Measurements from ENCODE around the gene TNFRSF21.
A peak's percentile ranks its signal among the peaks of the same experiment; 100 is the strongest.

TNFRSF21 gene

DNA sequence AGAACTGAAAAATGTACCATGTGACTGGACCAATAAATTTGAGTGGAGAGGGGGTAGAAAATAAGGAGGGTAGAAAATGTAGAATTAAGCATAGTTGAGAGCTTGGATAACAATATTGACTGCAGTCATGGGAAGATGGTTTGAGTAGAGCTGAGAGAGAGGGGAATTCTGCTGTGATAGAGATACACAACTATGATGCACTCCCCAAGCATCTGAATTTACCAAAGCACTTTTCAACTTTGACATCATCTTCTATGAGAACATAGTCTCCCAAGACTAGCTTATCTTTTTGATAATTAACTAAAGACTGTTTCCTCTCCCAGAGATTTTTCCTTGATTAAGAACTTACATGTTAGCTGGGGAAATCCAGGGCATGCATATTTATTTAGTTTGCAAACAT lies 103.1 kb downstream of the TNFRSF21 start:
- DNase-seq: no peak

- DNase-seq: no peak
These were observed 105.6 kb downstream of the TNFRSF21 start for GRCh38 chr6:47203938-47204611.

DNA sequence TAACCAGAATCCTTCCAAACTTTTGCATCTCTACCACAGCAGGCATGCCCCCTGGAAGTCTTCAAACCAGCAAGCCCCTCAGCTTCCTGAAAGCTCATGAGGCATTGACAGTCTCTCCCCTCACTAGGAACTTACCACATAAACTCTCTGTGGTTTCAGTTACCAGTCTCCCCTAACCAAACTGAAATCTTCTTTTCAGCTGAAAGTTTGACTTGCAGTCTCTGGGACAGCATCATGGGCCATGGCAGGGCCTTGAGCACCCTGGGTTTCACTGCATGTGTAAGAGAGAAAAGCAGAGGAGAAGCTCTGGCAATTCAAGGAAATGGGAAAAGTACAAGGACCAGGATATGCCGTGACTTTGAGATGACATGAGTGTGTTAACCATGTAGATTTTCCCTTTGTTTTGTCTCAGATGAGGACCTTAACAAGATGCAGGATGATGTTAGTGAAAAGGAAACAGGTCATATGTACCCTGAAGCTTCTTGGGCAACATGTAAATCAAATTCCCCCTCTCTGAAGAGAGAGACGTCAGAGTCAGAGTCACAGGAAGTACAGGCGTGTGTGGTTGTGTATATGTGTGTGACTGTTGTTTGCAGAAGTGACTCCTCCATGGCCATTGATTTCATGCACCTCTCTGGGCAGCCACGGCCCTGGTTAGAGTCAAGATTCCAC lies 106.3 kb downstream of the TNFRSF21 start:
- no peak for DNase-seq

DNA sequence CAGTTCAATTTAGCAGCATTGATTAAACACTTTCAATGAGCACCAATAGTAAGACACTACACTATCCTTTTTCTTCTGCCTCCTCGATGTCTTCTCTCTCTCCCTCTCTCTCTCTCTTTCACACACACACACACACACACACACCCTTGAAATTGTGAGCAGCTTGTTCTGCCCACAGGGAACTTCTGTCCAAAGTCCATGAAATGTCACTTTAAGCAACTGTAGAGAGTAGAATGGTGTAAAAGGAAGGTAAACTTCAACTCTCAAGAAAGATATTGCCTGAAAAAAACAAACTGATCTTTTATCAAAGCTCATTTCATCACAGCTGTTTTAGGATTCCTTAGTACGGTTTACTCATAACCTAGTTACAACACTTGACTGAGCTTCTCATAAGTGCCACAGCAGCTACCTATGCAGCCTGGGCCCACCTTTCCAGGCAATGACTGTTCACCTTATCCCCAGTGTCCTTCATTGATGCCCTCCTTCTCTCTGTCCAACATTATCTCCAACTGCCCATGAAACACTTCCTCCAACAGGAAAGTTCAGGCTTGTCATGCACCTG lies 107.0 kb downstream of the TNFRSF21 start:
- DNase-seq: no peak

- DNase-seq: no peak
These were observed 109.0 kb downstream of the TNFRSF21 start for GRCh38 chr6:47200536-47201334.

DNA sequence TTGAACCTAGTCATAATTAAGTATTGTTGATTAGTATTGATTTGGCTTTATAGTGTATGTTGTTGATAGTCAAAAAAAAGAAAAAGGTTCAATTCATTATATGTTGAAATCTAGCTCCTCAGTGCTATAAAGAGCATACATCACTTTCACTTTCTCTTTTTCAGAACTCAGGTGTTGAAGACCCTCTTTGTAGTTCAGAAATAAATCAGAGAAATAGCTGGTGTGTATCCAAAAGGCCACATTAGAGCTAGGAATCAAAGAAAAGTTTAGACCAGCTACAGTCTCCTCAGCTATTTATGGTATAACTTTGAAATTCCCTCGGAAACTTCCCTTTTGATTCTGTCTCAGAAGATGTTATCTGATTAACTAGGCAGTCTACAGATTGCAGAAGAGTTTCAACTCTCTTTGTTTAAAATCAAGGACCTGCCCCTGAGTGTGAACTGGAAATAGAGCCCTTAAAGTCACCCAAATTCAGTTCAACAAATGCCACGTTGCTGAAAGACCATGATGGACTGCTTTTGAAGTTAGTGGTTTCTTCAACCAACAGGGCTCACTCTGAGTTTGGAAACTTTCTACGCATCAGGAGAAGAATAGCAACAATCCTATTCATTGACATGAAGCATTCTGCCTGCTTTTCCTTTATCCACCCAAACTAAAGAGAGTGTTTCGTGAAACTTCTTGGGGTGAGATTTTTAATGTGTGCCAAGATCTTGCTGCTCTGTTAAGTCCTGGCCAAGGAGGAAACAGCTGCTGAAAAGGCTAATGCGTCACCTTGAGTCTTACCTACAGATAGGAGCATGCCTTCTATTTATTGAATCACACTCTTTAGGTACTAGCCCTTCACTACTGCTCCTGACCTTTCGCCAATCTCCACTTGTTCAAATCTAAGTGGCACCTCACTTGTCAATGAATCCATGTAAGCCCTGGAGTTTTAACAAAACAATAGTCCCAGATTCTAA lies 111.7 kb downstream of the TNFRSF21 start:
- no peak for DNase-seq

GRCh38 chr6:47196113-47196512 lies 113.6 kb downstream of the TNFRSF21 start:
- DNase-seq: no peak

GRCh38 chr6:47195011-47195650 lies 114.6 kb downstream of the TNFRSF21 start:
- peak; percentile 8 for DNase-seq

DNA sequence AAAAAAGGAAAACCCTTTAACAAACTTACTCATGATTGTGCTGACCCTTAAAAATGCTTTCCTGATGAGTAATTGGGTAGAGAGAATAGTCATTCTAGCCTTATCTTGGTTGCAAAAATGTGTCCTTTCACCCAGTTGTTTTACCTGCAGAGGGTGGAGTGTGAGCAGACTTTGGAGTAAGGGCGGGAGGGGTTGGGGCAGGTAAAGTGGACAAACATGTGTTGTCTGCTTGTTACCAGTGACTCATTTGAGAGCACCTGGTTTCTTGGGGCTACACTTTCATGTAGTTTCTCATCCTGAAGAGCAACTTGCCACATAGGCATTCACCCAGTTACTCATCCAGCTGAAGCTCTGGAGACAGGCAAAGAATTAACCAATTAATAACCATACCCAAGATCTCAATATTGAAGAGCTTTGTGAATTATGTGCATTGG lies 121.1 kb downstream of the TNFRSF21 start:
- DNase-seq: no peak

- no peak for DNase-seq
These were observed 121.7 kb downstream of the TNFRSF21 start for GRCh38 chr6:47187893-47188587.

DNA sequence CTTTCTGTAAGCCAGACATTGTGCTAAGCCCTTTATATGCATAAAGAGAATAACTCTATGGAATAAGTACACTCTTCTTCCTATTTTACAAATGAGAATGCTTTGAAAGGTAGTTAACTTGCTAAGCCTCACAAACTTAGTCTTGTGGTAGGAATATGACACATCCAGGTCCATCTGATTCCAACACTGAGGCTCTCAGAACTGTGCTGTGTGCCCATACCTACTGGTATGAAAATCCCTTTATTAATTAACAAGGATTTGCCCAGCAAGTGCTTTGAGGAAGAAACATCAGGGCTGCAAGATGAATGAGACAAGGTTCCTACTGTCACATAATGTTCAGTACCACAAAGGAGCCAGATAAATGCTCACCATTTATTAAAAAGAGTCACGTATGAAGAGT lies 122.6 kb downstream of the TNFRSF21 start:
- no peak for DNase-seq

DNA sequence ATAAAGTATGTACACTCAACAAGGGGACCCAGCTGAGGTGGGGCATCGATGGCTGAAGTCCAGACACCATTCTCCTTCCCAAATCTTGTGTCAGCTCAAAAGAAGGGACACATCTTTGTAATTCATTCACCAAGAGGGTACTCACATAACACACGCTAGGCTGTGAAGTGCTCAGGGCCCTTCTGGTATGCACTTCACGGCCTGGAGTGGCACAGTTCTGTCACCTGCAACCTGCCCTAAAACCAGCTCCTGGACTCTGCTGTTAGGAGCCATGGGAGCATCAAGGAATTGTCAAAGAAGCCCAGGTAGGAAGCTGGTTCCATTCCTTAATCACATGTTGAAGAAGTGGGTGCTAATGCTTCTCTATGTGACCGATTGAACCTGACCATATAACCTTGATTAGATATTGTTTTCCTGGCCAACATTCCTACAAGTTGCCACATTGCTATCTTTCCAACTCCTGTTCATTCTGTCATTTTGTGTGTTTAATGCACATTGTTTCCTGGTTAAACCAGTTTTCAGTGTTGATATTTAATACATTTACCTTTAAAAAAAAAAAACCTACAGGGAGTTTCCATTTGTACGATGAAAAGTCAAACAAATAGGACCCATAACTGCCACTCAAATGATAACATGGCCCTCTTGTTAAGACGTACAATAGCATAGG lies 127.3 kb downstream of the TNFRSF21 start:
- no peak for DNase-seq

DNA sequence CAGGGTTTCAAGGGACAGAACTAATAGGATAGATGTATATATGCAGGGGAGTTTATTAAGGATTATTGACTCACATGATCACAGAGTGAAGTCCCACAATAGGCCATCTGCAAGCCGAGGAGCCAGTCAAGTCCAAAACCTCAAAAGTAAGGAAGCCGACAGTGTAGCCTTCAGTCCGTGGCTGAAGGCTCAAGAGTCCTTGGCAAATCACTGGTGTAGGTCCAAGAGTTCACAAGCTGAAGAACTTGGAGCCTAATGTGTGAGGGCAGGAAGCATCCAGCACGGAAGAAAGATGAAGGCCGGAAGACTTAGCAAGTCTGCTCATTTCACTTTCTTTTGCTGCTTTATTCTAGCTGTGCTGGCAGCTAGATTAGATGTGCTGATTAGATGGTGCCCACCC lies 128.0 kb downstream of the TNFRSF21 start:
- no peak for DNase-seq
